A549 (cell line): ENCODE measurements around the gene TCF4. TPM values are rescaled to one million over a fixed set of nuclear protein-coding genes. Genes with fewer than 3 reads are reported as not detected.
A peak's percentile ranks its signal among the peaks of the same experiment; 100 is the strongest.

ENCODE experiments used
- ATAC-seq, 2 experiments: fragments of 200-7000 bp in 1 of 2; fragments of >200 bp in 1 of 2; cut with Nextera tagmentation in 1 of 2; cut with Tn5 transposase in 1 of 2; 3 replicates each; pipeline versions ENCODE4 v1.8.0 to v1.9.1; 2018 to 2020; ENCODE audit warnings: mild to moderate bottlenecking in 1 of 2, moderate library complexity in 1 of 2
- CTCF ChIA-PET: fragments of 300-600 bp; sonication (Branson Sonifier 250); formaldehyde crosslinking; extraction: SDS; loops from one replicate; lab custom pipeline; 2021; ENCODE audit warnings: antibody characterized with exemption, inconsistent platforms; lab: Yijun Ruan, JAX
- POLR2A ChIA-PET: fragments of 350-600 bp; formaldehyde crosslinking; extraction: SDS; loops from one replicate; lab custom pipeline; 2021; ENCODE audit warnings: antibody characterized with exemption, inconsistent platforms; lab: Yijun Ruan, JAX
- DNase-seq, 2 experiments: peaks; one replicate each; pipeline versions ENCODE4 v3.0.0 to v3.0.0-alpha.2; 2011 to 2016; ENCODE audit warnings: low read depth in 1 of 2, low spot score in 1 of 2
- FAIRE-seq: peaks from 2 replicates; lab custom pipeline; 2011; peaks lifted over from hg19 to GRCh38; lab: Jason Lieb, UNC
- H3K27ac ChIP-seq, 2 experiments: fragments of >200 bp; sonication (Bioruptor Twin); formaldehyde crosslinking; 3 replicates each; pipeline ENCODE4 v1.5.1; 2016 to 2017
- H3K4me1 ChIP-seq: fragments of >200 bp; sonication (Bioruptor Twin); formaldehyde crosslinking; 3 replicates; pipeline ENCODE4 v1.6.1; 2016
- H3K4me2 ChIP-seq: fragments of >200 bp; sonication (Bioruptor Twin); formaldehyde crosslinking; 3 replicates; pipeline ENCODE4 v1.6.1; 2016
- H3K4me3 ChIP-seq: fragments of >200 bp; sonication (Bioruptor Twin); formaldehyde crosslinking; 3 replicates; pipeline ENCODE4 v1.5.1; 2016
- H3K9me3 ChIP-seq: fragments of >200 bp; sonication (Bioruptor Twin); formaldehyde crosslinking; 3 replicates; pipeline ENCODE4 v1.6.1; 2016
- EHF ChIP-seq: fragments of 250-450 bp; sonication (Bioruptor Pico); IDR thresholded peaks from 2 replicates; pipeline ENCODE4 v1.5.0; 2020; ENCODE audit warnings: mild to moderate bottlenecking
- EHMT2 ChIP-seq: fragments of 200-600 bp; sonication (generic); IDR thresholded peaks from 2 replicates; pipeline ENCODE4 v1.6.1; 2016; ENCODE audit warnings: antibody characterized with exemption, low read depth, mild to moderate bottlenecking, moderate library complexity
- FOSL2 ChIP-seq, 2 experiments: fragments of 450-650 bp in 1 of 2; fragments of >200 bp in 1 of 2; sonication (Bioruptor Twin) in 1 of 2; formaldehyde crosslinking; IDR thresholded peaks; 2 replicates each; pipeline versions ENCODE4 v1.5.0 to v1.6.1; 2016 to 2020; ENCODE audit warnings: mild to moderate bottlenecking in 1 of 2, moderate library complexity in 1 of 2
- HDAC2 ChIP-seq: fragments of 200-600 bp; sonication (generic); IDR thresholded peaks from 2 replicates; pipeline ENCODE4 v1.6.1; 2016
- HOXA7 ChIP-seq: fragments of 250-450 bp; sonication (Bioruptor Pico); IDR thresholded peaks from 2 replicates; pipeline ENCODE4 v1.5.0; 2020; ENCODE audit warnings: mild to moderate bottlenecking, moderate library complexity
- HOXB13 ChIP-seq: fragments of 250-450 bp; sonication (Bioruptor Pico); IDR thresholded peaks from 2 replicates; pipeline ENCODE4 v1.5.0; 2020; ENCODE audit warnings: low read depth, mild to moderate bottlenecking, moderate library complexity
- HOXB5 ChIP-seq: fragments of 250-450 bp; sonication (Bioruptor Pico); IDR thresholded peaks from 2 replicates; pipeline ENCODE4 v1.5.0; 2020; ENCODE audit warnings: mild to moderate bottlenecking, moderate library complexity
- MAX ChIP-seq: IDR thresholded peaks from 2 replicates; pipeline ENCODE4 v1.6.1; 2012
- MYC ChIP-seq: IDR thresholded peaks from 2 replicates; pipeline ENCODE4 v1.6.1; 2012; ENCODE audit warnings: mild to moderate bottlenecking, inconsistent platforms, low read length, improper control_type of control experiment, borderline replicate concordance
- NFE2L2 ChIP-seq: fragments of 150-350 bp; conservative IDR thresholded peaks from 2 replicates; pipeline ENCODE4 v1.6.1; 2014; ENCODE audit warnings: low read length
- NR3C1 ChIP-seq: fragments of >200 bp; sonication (Bioruptor Twin); formaldehyde crosslinking; IDR thresholded peaks from 3 replicates; pipeline ENCODE4 v1.6.1; 2017
- RARB ChIP-seq: fragments of 250-450 bp; sonication (Bioruptor Pico); IDR thresholded peaks from 2 replicates; pipeline ENCODE4 v1.8.0; 2021; ENCODE audit warnings: mild to moderate bottlenecking, moderate library complexity
- RCOR1 ChIP-seq: fragments of 150-350 bp; IDR thresholded peaks from 2 replicates; pipeline ENCODE4 v1.6.1; 2014; ENCODE audit warnings: antibody characterized with exemption, low read length, low read depth
- RNF2 ChIP-seq: fragments of 200-600 bp; sonication (generic); IDR thresholded peaks from 2 replicates; pipeline ENCODE4 v1.6.1; 2016; ENCODE audit warnings: low read depth, mild to moderate bottlenecking, antibody characterized with exemption, moderate library complexity, borderline replicate concordance
- TP53 ChIP-seq: fragments of 250-450 bp; sonication (Bioruptor Pico); IDR thresholded peaks from 2 replicates; pipeline ENCODE4 v1.5.0; 2021; ENCODE audit warnings: mild to moderate bottlenecking, moderate library complexity
- USF2 ChIP-seq: fragments of 450-650 bp; IDR thresholded peaks from 2 replicates; pipeline ENCODE4 v1.6.1; 2014; ENCODE audit warnings: antibody characterized with exemption
- ZNF302 ChIP-seq: fragments of 250-450 bp; sonication (Bioruptor Pico); IDR thresholded peaks from 2 replicates; pipeline ENCODE4 v1.9.0; 2021; ENCODE audit warnings: inconsistent platforms, mild to moderate bottlenecking, moderate library complexity
- WGBS: methylation state at CpG from one replicate; pipeline ENCODE4 v1.1.6; 2017; ENCODE audit errors: missing lambda C conversion rate; 5-methylcytosine and 5-hydroxymethylcytosine counted together
- polyA plus RNA-seq, 4 experiments: library from polyadenylated mRNA; depleted of rRNA in 3 of 4; stranded (reverse); fragments of >200 nt; fragmentation: RNase III in 1 of 4; extraction: RNeasy Plus Mini Kit Qiagen cat#74134 plus additional on column Dnase treatment in 1 of 4; gene quantifications; 2 replicates in 3 of 4; 3 replicates in 1 of 4; pipeline ENCODE4 v1.2.3, GENCODE V29; 2011 to 2017
- TF ChIP-seq, protein P1 (sequence below): fragments of >200 bp; sonication (Bioruptor Twin); formaldehyde crosslinking; IDR thresholded peaks from 3 replicates; pipeline ENCODE4 v1.5.1; 2016
- TF ChIP-seq, protein P2 (sequence below): fragments of 150-350 bp; IDR thresholded peaks from 2 replicates; pipeline ENCODE4 v1.6.1; 2014; ENCODE audit warnings: low read depth, mild to moderate bottlenecking, low read length

Gene TCF4
- polyA plus RNA-seq, 2 of the 4 experiments (the other 2 are of a cell fraction) = 3.0 to 4.0 TPM

DNA sequence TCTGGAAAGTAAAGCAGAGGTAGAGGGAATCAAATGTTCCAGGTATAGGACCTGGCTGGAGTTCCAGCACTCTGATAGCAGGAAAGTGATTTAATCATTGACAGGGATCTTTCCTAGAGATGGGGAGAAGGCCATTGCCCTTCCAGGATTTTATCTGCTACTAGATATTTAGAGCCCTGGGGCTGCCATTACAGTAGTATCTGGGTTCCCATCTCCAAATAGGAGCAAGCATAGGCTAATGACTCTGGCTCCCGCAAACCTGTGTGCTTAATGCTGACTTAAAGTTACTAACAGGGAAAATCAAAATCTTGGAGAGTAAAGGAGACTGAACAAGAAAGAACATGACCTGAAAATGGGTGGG, 331.1 kb downstream of the TCF4 start:
- FAIRE-seq (no peak), DNase-seq (no peak), ATAC-seq (no peak; a peak in 1 of 6 replicates)
- no peak overlapping the region for H3K4me3 ChIP-seq
- 94% methylated on average over 1 of the region's 1 CpG for WGBS
- H3K4me2 ChIP-seq = peak overlapping the region; percentile 72
- ChIA-PET CTCF (interaction anchor here (0.6 to 1.0 kb wide), 2 partner anchors 18 to 22 kb away, joined by 3 to 7 read pairs; no protein-coding TSS in a partner anchor), POLR2A (no interaction called here)
- H3K4me1 ChIP-seq = peaks cover 16% of the 10 kb centered on the region; the same call in 2 of the 3 replicates
- TF ChIP-seq RCOR1 = no peak
- TF ChIP-seq NR3C1 = no peak
- no peak for TF ChIP-seq MYC
- TF ChIP-seq, protein P1, sequence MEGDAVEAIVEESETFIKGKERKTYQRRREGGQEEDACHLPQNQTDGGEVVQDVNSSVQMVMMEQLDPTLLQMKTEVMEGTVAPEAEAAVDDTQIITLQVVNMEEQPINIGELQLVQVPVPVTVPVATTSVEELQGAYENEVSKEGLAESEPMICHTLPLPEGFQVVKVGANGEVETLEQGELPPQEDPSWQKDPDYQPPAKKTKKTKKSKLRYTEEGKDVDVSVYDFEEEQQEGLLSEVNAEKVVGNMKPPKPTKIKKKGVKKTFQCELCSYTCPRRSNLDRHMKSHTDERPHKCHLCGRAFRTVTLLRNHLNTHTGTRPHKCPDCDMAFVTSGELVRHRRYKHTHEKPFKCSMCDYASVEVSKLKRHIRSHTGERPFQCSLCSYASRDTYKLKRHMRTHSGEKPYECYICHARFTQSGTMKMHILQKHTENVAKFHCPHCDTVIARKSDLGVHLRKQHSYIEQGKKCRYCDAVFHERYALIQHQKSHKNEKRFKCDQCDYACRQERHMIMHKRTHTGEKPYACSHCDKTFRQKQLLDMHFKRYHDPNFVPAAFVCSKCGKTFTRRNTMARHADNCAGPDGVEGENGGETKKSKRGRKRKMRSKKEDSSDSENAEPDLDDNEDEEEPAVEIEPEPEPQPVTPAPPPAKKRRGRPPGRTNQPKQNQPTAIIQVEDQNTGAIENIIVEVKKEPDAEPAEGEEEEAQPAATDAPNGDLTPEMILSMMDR = no peak
- no peak for TF ChIP-seq TP53
- TF ChIP-seq EHMT2 = no peak
- TF ChIP-seq FOSL2 (IDR thresholded peaks at IDR 0.05) = no peak
- no peak for TF ChIP-seq FOSL2 (CRISPR knock-in tag; IDR thresholded peaks at IDR 0.05)
- TF ChIP-seq NFE2L2 = no peak
- no peak for TF ChIP-seq HOXB13 (CRISPR knock-in tag)
- no peak for TF ChIP-seq EHF (CRISPR knock-in tag)
- no peak for TF ChIP-seq HOXB5 (CRISPR knock-in tag)
- no peak for TF ChIP-seq RARB (CRISPR knock-in tag)
- no peak for TF ChIP-seq ZNF302
- TF ChIP-seq HOXA7 (CRISPR knock-in tag) = no peak
- no peak for TF ChIP-seq USF2
- no peaks in the 10 kb centered on the region for H3K9me3 ChIP-seq
- peak overlapping the region; percentile 62 to 77 for H3K27ac ChIP-seq

DNA sequence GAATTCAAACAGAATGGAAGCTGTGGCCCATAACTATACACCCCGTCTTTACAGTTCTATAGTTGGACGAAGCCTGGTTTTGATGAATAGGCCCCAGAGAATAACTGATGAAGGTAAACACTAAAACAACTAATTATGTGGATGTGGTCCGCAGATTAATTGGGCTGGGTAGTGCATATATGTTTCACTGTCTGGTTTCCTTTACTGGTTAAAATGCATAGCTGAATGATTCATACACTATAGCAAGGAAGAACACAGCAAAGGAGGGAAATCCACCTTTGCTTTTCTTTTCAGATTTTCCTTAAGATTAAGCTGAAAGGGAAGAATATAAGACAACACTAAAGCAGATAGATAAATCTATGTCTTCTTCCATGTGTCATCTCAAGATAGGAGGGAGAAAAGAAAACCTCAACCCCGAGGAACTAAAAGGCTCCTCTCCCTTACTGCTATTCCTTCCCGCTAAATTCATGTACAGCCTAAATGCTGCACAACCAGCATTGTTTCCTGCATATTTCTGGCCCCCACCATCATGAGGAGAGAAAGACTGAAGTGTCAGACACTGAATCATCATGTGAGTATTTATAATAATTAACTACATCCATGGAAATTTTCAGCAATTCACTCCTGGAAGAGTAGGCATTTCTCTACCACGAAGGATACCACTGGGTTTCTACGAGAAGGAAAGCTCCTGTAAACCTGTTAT, 331.6 kb downstream of the TCF4 start:
- H3K4me3 ChIP-seq = no peak overlapping the region
- 43% methylated on average over 7 of the region's 7 CpGs for WGBS
- ChIA-PET POLR2A (no interaction called here), CTCF (interaction anchor here (0.6 to 1.0 kb wide), 2 partner anchors 18 to 22 kb away, joined by 3 to 7 read pairs; no protein-coding TSS in a partner anchor)
- FAIRE-seq (no peak), DNase-seq (peak in 1 of 2 experiments; percentile 15), ATAC-seq (peak in 1 of 2 experiments; percentile 51; a peak in 3 of 6 replicates)
- no peaks in the 10 kb centered on the region for H3K9me3 ChIP-seq
- peaks cover 16% of the 10 kb centered on the region; the same call in 2 of the 3 replicates for H3K4me1 ChIP-seq
- H3K4me2 ChIP-seq = peak overlapping the region; percentile 72
- H3K27ac ChIP-seq = peak overlapping the region; percentile 62 to 77
- TF ChIP-seq EHF (CRISPR knock-in tag) (no peak), USF2 (no peak), RARB (CRISPR knock-in tag) (no peak), HOXB13 (CRISPR knock-in tag) (no peak), RCOR1 (no peak), HDAC2 (no peak), RNF2 (no peak), MAX (no peak)
- TF ChIP-seq, protein P2, sequence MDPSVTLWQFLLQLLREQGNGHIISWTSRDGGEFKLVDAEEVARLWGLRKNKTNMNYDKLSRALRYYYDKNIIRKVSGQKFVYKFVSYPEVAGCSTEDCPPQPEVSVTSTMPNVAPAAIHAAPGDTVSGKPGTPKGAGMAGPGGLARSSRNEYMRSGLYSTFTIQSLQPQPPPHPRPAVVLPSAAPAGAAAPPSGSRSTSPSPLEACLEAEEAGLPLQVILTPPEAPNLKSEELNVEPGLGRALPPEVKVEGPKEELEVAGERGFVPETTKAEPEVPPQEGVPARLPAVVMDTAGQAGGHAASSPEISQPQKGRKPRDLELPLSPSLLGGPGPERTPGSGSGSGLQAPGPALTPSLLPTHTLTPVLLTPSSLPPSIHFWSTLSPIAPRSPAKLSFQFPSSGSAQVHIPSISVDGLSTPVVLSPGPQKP = no peak
